SW480 (cell line): ENCODE measurements around the gene ACER3.
"Not testable (repeated sequence)": the region's sequence is repeated elsewhere in the genome, so short reads cannot be mapped to it uniquely, and the experiment has no call there.

Experiments used
- DNase-seq: peaks from one replicate; pipeline ENCODE4 v3.0.0-alpha.2; 2016; ENCODE audit warnings: low spot score

ACER3 gene

DNA sequence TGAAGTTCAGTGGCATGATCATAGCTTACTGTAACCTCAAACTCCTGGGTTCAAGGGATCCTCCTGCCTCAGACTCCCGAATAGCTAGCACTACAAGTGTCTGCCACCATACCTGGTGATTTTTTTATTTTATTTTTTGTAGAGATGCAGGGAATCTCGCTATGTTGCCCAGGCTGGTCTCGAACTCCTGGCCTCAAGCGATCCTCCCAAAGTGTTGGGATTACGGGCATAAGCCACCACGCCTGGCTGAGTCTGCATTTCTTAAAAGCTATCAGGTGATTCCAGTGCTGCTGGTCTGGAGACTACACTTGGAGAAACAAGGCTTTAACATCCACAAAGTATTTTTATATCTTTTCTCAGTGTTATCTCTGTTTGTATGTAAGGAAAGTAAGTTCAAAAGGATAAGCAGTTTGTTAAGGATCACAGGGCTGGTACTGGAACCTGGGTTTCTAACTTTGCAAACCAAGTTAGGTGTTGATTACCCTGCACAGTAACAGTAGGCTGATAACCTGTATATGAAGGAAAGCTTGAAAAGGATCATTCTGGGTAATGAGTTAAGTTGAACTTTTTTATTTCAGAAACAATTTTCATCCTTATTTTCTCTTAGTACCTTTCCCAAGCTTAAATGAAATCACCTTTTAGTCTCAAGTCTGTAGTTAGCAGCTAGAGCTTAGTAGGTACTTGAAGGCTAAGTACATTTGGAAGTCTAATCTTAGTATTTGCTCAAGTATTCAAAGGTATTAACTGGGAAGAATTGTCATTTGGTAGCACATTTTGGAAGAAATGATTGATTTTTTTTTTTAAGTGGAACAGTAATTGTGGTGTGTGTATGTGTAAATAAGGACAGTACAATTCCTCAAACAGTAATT is 12.5 kb downstream of the ACER3 start:
- DNase-seq = no peak

DNA sequence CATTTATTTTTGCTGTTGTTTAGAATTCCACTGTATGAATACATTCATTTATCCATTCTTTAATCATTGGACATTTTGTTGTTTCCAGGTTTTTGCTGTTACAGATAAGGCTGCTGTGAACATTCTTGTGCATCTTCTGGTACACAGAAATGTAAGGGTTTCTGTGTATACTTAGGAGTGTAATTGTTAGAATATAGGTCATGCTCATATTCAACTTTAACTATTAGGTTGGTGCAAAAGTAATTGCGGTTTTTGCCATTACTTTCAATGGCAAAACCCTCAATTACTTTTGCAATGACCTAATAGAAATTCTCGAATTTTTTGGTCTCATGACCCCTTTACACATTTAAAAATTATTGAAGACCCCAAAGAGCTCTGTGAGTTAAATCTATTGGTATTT is 17.3 kb downstream of the ACER3 start:
- DNase-seq = no peak

DNA sequence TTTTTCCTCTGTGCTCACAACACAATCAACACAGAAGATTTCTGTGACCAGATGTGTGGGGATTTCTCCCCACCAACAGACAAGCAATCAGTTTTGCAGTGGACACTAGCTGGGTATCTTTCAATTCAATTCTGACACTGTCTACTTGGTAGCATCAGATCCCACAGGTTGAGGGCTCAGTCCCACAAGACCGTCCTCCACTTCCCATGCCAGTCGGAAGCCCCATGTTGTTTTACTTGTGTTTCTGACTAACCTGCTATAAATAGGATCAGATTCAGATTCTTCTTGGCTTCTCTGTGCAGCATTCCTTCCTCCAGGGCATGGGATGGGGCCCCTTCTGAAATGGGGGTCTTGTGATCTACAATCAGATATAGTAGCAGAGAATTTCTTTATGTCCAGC is 19.6 kb downstream of the ACER3 start:
- DNase-seq = no peak

DNA sequence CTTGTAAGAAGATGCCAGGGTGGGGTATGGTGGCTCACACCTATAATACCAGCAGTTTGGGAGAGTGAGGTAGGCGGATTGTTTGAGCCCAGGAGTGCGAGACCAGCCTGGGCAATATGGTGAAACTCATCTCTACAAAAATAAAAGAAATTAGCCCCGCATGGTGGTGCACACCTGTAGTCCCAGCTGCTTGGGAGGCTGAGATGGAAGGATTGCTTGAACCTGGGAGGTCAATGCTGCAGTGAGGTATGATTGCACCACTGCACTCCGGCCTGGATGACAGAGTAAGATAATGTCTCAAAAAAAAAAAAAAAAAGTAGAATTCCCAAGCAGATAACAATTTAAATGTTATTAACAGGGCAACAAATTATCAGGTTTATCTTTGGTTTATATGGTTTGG is 20.2 kb downstream of the ACER3 start:
- DNase-seq = no peak

GRCh38 chr11:76885390-76886097 is 24.8 kb downstream of the ACER3 start:
- no peak for DNase-seq

DNA sequence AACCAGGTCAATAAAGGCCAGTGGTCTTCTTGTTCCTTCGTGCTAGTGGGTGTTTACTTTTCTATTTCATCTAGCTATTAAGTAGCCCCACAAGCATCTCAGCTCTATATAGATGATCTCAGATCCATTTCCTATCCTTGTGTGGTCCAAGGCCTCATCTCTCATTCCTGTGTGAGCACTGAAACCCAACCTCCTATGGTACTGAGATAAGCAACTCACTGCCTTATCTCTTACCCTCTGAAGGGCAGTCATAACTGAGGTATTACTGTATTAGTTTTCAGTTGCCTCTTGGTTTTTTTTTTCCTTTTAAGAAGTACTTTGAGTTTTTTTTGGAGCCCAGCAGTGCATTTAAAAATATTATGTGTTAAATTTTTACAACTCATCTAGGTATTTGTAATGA is 28.3 kb downstream of the ACER3 start:
- no peak for DNase-seq

DNA sequence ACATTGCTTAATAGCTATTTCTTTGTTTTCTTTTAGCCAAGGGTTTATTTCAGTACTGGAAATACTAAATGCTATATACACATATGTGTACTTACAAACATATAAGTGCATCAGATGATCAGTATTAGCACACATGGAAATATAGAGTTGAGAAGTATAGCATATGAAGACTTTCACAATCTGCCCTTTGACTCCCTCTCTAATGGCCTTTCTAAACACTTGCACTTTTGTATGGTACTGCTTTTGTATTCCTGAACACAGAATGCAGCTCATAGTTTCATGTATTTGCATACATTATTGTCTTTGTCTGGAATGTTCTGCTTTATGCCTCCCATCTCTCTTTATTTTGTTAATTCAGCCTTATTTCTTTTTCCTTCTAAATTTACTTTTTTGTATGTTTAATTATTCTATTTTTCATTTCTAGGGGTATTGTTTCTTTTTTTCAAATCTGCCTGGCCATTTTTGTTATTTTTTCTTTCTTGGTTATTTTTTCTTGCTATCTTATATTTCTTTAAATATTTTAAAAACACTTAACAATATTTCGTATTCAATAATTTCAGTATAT is 28.8 kb downstream of the ACER3 start:
- no peak for DNase-seq

- DNase-seq = no peak
Measured at GRCh38 chr11:76890329-76890728, 29.6 kb downstream of the ACER3 start.

GRCh38 chr11:76891285-76891684 is 30.6 kb downstream of the ACER3 start:
- DNase-seq = no peak

- DNase-seq = no peak
Measured at GRCh38 chr11:76891793-76892192, 31.1 kb downstream of the ACER3 start.

- no peak for DNase-seq
Measured at GRCh38 chr11:76892306-76892705, 31.6 kb downstream of the ACER3 start.

- DNase-seq = no peak
Measured at GRCh38 chr11:76897233-76897632, 36.5 kb downstream of the ACER3 start.

- no peak for DNase-seq
Measured at GRCh38 chr11:76901144-76901543, 40.4 kb downstream of the ACER3 start.

DNA sequence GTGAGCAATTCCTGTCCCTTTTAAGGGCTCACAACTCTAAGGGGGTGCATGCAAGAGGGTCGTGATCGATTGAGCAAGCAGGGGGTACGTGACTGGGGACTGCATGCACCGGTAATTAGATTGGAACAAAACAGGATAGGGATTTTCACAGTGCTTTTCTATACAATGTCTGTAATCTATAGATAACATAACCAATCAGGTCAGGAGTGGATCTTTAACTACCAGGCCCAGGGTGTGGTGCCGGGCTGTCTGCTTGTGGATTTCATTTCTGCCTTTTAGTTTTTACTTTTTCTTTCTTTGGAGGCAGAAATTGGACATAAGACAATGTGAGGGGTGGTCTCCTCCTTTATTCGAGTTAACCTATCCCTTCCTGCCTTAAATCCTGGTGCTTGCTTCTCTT is 40.9 kb downstream of the ACER3 start:
- DNase-seq = not testable (repeated sequence)

GRCh38 chr11:76902121-76903014 is 41.6 kb downstream of the ACER3 start:
- no peak for DNase-seq

DNA sequence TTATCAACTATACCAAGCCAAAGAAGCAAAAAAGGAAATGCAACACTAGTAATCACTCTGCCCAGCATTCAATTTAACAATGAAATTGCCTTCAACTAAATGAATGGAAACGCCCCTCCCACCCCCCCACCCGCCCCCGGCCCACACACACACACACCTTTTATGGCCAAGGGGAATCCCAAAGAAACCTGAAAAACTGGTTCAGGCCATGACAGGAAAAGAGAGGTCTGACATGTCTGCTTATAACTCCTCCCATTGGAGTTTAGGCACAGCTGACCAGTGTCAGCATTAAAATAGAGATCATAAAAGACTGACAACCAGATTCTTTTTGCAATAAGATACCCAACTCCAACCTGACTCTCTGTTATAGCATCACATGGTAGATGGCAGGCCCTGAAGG is 42.6 kb downstream of the ACER3 start:
- DNase-seq = no peak

DNA sequence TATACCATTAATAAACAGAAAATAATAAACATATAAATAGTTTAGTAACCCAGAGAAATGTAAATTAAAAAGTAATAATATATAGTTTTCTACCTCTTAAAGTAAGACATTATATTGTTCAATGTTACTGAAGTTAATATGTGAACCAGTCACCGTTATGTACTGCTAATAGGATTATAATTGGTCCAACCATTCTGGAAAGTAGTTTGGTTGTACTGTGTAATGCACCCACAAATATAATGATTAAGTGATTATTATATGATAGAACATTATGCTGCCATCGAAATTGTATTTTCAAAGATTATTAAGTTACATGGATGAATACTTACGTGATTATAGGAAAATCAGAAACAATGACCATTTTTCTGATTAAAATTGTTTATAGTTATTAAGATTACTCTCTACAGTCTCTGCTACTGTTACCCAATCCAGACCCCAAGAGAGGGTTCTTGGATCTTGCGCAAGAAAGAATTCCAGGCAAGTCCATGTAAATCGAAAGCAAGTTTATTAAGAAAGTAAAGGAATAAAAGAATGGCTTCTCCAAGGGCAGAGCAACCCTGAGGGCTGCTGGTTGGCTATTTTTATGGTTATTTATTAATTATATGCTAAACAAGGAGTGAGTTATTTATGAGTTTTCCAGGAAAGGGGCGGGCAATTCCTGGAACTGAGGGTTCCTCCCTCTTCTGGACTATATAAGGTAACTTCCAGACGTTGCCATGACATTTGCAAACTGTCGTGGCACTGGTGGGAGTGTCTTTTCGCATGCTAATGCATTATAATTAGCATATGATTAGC is 50.1 kb downstream of the ACER3 start:
- no peak for DNase-seq

GRCh38 chr11:76911415-76911808 is 50.7 kb downstream of the ACER3 start:
- no peak for DNase-seq

GRCh38 chr11:76916712-76917111 is 56.0 kb downstream of the ACER3 start:
- no peak for DNase-seq

- DNase-seq = peak; percentile 68
Measured at GRCh38 chr11:76918941-76919386, 58.2 kb downstream of the ACER3 start.

GRCh38 chr11:76919467-76919866 is 58.7 kb downstream of the ACER3 start:
- DNase-seq = no peak
